Fibroblast of lung (primary cell): Measurements from ENCODE around the gene TP53I11. TPM values are rescaled to one million over a fixed set of nuclear protein-coding genes. Genes with fewer than 3 reads are reported as not detected.
A peak's percentile ranks its signal among the peaks of the same experiment; 100 is the strongest.

Experiments
- DNase-seq, 2 donors: peaks; one replicate each; pipeline versions ENCODE4 v3.0.0 to v3.0.0-alpha.2; 2010; ENCODE audit warnings: low read depth in 2 of 2
- H2AFZ ChIP-seq: 2 replicates; pipeline ENCODE4 v1.5.1; 2012; ENCODE audit warnings: low read length, control low read depth, inconsistent platforms
- H3K27ac ChIP-seq: 2 replicates; pipeline ENCODE4 v1.5.1; 2011; ENCODE audit warnings: low read length, control low read depth; ENCODE audit not compliant: insufficient read depth
- H3K27me3 ChIP-seq: 2 replicates; pipeline ENCODE4 v1.5.1; 2011; ENCODE audit warnings: mild to moderate bottlenecking, low read length; ENCODE audit not compliant: control insufficient read depth, insufficient read depth
- H3K36me3 ChIP-seq: 2 replicates; pipeline ENCODE4 v1.5.1; 2011; ENCODE audit warnings: low read length; ENCODE audit not compliant: control insufficient read depth, insufficient read depth
- H3K4me1 ChIP-seq: 2 replicates; pipeline ENCODE4 v1.5.1; 2011; ENCODE audit warnings: low read length; ENCODE audit not compliant: control insufficient read depth, insufficient read depth; ENCODE audit errors: extremely low read depth
- H3K4me2 ChIP-seq: 2 replicates; pipeline ENCODE4 v1.5.1; 2011; ENCODE audit warnings: low read length, control low read depth; ENCODE audit not compliant: insufficient read depth; ENCODE audit errors: extremely low read depth
- H3K4me3 ChIP-seq, 4 experiments: fragments of 200-600 bp in 1 of 4; sonication (generic) in 1 of 4; replicated peaks in 1 of 4; 2 replicates each; pipeline ENCODE4 v1.5.1; 2011 to 2016; ENCODE audit warnings: low read length in 4 of 4, low read depth in 3 of 4, mild to moderate bottlenecking in 3 of 4, control low read depth in 2 of 4, inconsistent platforms in 1 of 4, mixed read lengths in 1 of 4; ENCODE audit not compliant: insufficient read depth in 1 of 4; ENCODE audit errors: control extremely low read depth in 1 of 4
- H3K79me2 ChIP-seq: 2 replicates; pipeline ENCODE4 v1.5.1; 2012; ENCODE audit warnings: mild to moderate bottlenecking, low read length, inconsistent platforms; ENCODE audit not compliant: control insufficient read depth, insufficient read depth
- H3K9ac ChIP-seq: 2 replicates; pipeline ENCODE4 v1.5.1; 2011; ENCODE audit warnings: mild to moderate bottlenecking, low read length, control low read depth; ENCODE audit not compliant: insufficient read depth
- H3K9me3 ChIP-seq: 2 replicates; pipeline ENCODE4 v1.5.1; 2012; ENCODE audit warnings: low read depth, low read length; ENCODE audit not compliant: control insufficient read depth, insufficient read depth
- H4K20me1 ChIP-seq: 2 replicates; pipeline ENCODE4 v1.5.1; 2011; ENCODE audit warnings: low read length; ENCODE audit not compliant: control insufficient read depth, insufficient read depth; ENCODE audit errors: extremely low read depth
- CTCF ChIP-seq, 2 donors: IDR thresholded peaks in 1 of 2; conservative IDR thresholded peaks in 1 of 2; 1 replicate in 1 of 2; 2 replicates in 1 of 2; pipeline ENCODE4 v1.5.1; 2011 to 2012; ENCODE audit warnings: low read length in 2 of 2, control low read depth in 1 of 2, inconsistent platforms in 1 of 2, low read depth in 1 of 2, mild to moderate bottlenecking in 1 of 2
- EZH2 ChIP-seq: IDR thresholded peaks from 2 replicates; pipeline ENCODE4 v1.5.1; 2012; ENCODE audit warnings: low read length, control low read depth, mild to moderate bottlenecking; ENCODE audit errors: missing control alignments
- polyA plus RNA-seq, 2 donors: library from polyadenylated mRNA; depleted of rRNA in 1 of 2; stranded (reverse) in 1 of 2; unstranded in 1 of 2; fragments of >200 nt; gene quantifications; 2 replicates each; pipeline ENCODE4 v1.2.1, GENCODE V29; 2011 to 2012; ENCODE audit warnings: missing spikeins in 1 of 2
- total RNA-seq: library from RNA; depleted of rRNA; stranded (reverse); fragments of >200 nt; gene quantifications from 2 replicates; pipeline ENCODE4 v1.2.1, GENCODE V29; 2014

The TP53I11 gene
- total and polyA plus RNA-seq, 2 donors (not counting 1 experiment from before 2014, with no cell fraction given): 53.2 to 54.0 TPM

GRCh38 chr11:44960200-44960845 lies 9.6 kb upstream of the TP53I11 start:
- DNase-seq: peak in 1 of 2 donors; percentile 36
- H3K27me3 ChIP-seq: peaks cover 4% of the 10 kb centered on the region
- no peaks in the 10 kb centered on the region for H4K20me1 ChIP-seq
- no peak overlapping the region for H3K4me3 ChIP-seq
- TF ChIP-seq CTCF (conservative IDR thresholded peaks at IDR 0.05 in 1 of 2, IDR thresholded peaks at IDR 0.05 in 1 of 2; ENCODE audit: low read depth in 1 of 2, low read length in 2 of 2): no peak
- no peak for TF ChIP-seq EZH2
- peaks cover 6% of the 10 kb centered on the region for H3K4me1 ChIP-seq
- no peaks in the 10 kb centered on the region for H3K79me2 ChIP-seq
- H3K4me2 ChIP-seq: no peak overlapping the region
- no peak overlapping the region for H3K27ac ChIP-seq
- H3K9ac ChIP-seq: no peak overlapping the region
- no peaks in the 10 kb centered on the region for H3K9me3 ChIP-seq
- no peaks in the 10 kb centered on the region for H3K36me3 ChIP-seq
- H2AFZ ChIP-seq: no peak overlapping the region

- Histone ChIP-seq H3K4me3 (no peak overlapping the region), H2AFZ (no peak overlapping the region), H4K20me1 (no peaks in the 10 kb centered on the region), H3K36me3 (no peaks in the 10 kb centered on the region), H3K27me3 (peaks cover 2% of the 10 kb centered on the region), H3K27ac (no peak overlapping the region), H3K9ac (no peak overlapping the region), H3K4me1 (peaks cover 17% of the 10 kb centered on the region), H3K9me3 (no peaks in the 10 kb centered on the region), H3K79me2 (no peaks in the 10 kb centered on the region), H3K4me2 (no peak overlapping the region)
- no peak for TF ChIP-seq CTCF (conservative IDR thresholded peaks at IDR 0.05 in 1 of 2, IDR thresholded peaks at IDR 0.05 in 1 of 2; ENCODE audit: low read depth in 1 of 2, low read length in 2 of 2)
- TF ChIP-seq EZH2: no peak
- DNase-seq: no peak
These were observed 8.4 kb upstream of the TP53I11 start for GRCh38 chr11:44959064-44959463.

GRCh38 chr11:44957776-44958564 lies 7.3 kb upstream of the TP53I11 start:
- no peak overlapping the region for H3K27ac ChIP-seq

More at GRCh38 chr11:44957776-44958564, 7.3 kb upstream of the TP53I11 start:
- Histone ChIP-seq H3K9me3 (no peaks in the 10 kb centered on the region), H3K4me1 (peaks cover 17% of the 10 kb centered on the region), H3K79me2 (no peaks in the 10 kb centered on the region), H3K36me3 (no peaks in the 10 kb centered on the region), H3K9ac (no peak overlapping the region), H3K4me3 (no peak overlapping the region), H4K20me1 (no peaks in the 10 kb centered on the region), H2AFZ (no peak overlapping the region), H3K4me2 (no peak overlapping the region), H3K27me3 (peaks cover 2% of the 10 kb centered on the region)
- DNase-seq: no peak
- TF ChIP-seq CTCF (conservative IDR thresholded peaks at IDR 0.05 in 1 of 2, IDR thresholded peaks at IDR 0.05 in 1 of 2; ENCODE audit: low read depth in 1 of 2, low read length in 2 of 2) (no peak), EZH2 (no peak)
